SK-N-SH (cell line): Measurements from ENCODE around the gene IL26.

ENCODE experiments used
- EZH2phosphoT487 ChIP-seq: fragments of 200-600 bp; sonication (generic); IDR thresholded peaks from 2 replicates; pipeline ENCODE4 v1.6.1; 2017; ENCODE audit warnings: low read depth, mixed run types, mild to moderate bottlenecking, antibody characterized with exemption, moderate library complexity, borderline replicate concordance
- MEF2A ChIP-seq: IDR thresholded peaks from 2 replicates; pipeline ENCODE4 v1.4.0; 2012; ENCODE audit warnings: low read depth, borderline replicate concordance
- NRF1 ChIP-seq: IDR thresholded peaks from 2 replicates; pipeline ENCODE4 v1.6.1; 2012; ENCODE audit warnings: low read depth, mild to moderate bottlenecking, low read length
- POLR2AphosphoS5 ChIP-seq: IDR thresholded peaks from 2 replicates; pipeline ENCODE4 v1.6.1; 2012; ENCODE audit warnings: low read depth, low read length
- RFX5 ChIP-seq: IDR thresholded peaks from 2 replicates; pipeline ENCODE4 v1.6.1; 2012; ENCODE audit warnings: mild to moderate bottlenecking, improper control_type of control experiment, low read length
- SIN3A ChIP-seq: IDR thresholded peaks from 2 replicates; pipeline ENCODE4 v1.6.1; 2012; ENCODE audit warnings: low read depth, mild to moderate bottlenecking, low read length, moderate library complexity, borderline replicate concordance
- TAF1 ChIP-seq: IDR thresholded peaks from 2 replicates; pipeline ENCODE4 v1.6.1; 2012; ENCODE audit warnings: low read depth, mild to moderate bottlenecking, low read length, moderate library complexity, borderline replicate concordance
- TCF12 ChIP-seq: IDR thresholded peaks from 2 replicates; pipeline ENCODE4 v1.4.0; 2012
- TF ChIP-seq, protein P1 (sequence below): fragments of 200-600 bp; sonication (generic); IDR thresholded peaks from 2 replicates; pipeline ENCODE4 v1.6.1; 2017; ENCODE audit warnings: antibody characterized with exemption, mild to moderate bottlenecking, moderate library complexity
- TF ChIP-seq, protein P2 (sequence below): IDR thresholded peaks from 2 replicates; pipeline ENCODE4 v1.6.1; 2012; ENCODE audit warnings: mild to moderate bottlenecking, low read depth, low read length, moderate library complexity
- TF ChIP-seq, protein P3 (sequence below): IDR thresholded peaks from 2 replicates; pipeline ENCODE4; 2012
- TF ChIP-seq, protein P4 (sequence below): IDR thresholded peaks from 2 replicates; pipeline ENCODE4 v1.4.0; 2012; ENCODE audit warnings: low read depth

DNA sequence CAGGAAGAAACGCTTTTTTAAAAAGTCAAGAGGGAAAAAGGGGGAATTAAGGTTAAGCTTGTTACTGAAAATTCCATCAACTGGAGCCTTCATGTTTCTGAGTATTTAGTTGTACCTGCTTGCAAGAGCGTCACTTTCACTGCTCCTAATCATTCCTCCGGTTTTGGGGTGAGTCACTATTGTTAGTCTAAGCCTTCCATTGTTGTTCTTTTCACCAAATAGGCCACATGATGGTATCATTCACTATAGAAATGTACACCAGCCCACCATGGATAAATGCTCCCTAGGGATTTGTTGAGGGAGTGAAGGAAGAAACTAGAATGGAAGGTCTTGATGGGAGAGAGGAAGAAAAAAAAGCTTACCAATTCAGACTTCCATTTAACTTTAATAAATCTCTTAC is 24.8 kb upstream of the IL26 start:
- TF ChIP-seq, protein P1, sequence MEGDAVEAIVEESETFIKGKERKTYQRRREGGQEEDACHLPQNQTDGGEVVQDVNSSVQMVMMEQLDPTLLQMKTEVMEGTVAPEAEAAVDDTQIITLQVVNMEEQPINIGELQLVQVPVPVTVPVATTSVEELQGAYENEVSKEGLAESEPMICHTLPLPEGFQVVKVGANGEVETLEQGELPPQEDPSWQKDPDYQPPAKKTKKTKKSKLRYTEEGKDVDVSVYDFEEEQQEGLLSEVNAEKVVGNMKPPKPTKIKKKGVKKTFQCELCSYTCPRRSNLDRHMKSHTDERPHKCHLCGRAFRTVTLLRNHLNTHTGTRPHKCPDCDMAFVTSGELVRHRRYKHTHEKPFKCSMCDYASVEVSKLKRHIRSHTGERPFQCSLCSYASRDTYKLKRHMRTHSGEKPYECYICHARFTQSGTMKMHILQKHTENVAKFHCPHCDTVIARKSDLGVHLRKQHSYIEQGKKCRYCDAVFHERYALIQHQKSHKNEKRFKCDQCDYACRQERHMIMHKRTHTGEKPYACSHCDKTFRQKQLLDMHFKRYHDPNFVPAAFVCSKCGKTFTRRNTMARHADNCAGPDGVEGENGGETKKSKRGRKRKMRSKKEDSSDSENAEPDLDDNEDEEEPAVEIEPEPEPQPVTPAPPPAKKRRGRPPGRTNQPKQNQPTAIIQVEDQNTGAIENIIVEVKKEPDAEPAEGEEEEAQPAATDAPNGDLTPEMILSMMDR: no peak
- no peak for TF ChIP-seq TCF12
- TF ChIP-seq, protein P2, sequence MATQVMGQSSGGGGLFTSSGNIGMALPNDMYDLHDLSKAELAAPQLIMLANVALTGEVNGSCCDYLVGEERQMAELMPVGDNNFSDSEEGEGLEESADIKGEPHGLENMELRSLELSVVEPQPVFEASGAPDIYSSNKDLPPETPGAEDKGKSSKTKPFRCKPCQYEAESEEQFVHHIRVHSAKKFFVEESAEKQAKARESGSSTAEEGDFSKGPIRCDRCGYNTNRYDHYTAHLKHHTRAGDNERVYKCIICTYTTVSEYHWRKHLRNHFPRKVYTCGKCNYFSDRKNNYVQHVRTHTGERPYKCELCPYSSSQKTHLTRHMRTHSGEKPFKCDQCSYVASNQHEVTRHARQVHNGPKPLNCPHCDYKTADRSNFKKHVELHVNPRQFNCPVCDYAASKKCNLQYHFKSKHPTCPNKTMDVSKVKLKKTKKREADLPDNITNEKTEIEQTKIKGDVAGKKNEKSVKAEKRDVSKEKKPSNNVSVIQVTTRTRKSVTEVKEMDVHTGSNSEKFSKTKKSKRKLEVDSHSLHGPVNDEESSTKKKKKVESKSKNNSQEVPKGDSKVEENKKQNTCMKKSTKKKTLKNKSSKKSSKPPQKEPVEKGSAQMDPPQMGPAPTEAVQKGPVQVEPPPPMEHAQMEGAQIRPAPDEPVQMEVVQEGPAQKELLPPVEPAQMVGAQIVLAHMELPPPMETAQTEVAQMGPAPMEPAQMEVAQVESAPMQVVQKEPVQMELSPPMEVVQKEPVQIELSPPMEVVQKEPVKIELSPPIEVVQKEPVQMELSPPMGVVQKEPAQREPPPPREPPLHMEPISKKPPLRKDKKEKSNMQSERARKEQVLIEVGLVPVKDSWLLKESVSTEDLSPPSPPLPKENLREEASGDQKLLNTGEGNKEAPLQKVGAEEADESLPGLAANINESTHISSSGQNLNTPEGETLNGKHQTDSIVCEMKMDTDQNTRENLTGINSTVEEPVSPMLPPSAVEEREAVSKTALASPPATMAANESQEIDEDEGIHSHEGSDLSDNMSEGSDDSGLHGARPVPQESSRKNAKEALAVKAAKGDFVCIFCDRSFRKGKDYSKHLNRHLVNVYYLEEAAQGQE: no peak
- TF ChIP-seq POLR2AphosphoS5: no peak
- TF ChIP-seq EZH2phosphoT487: no peak
- TF ChIP-seq MEF2A: no peak
- no peak for TF ChIP-seq TAF1
- TF ChIP-seq SIN3A: no peak
- TF ChIP-seq NRF1: no peak
- no peak for TF ChIP-seq RFX5
- TF ChIP-seq, protein P3, sequence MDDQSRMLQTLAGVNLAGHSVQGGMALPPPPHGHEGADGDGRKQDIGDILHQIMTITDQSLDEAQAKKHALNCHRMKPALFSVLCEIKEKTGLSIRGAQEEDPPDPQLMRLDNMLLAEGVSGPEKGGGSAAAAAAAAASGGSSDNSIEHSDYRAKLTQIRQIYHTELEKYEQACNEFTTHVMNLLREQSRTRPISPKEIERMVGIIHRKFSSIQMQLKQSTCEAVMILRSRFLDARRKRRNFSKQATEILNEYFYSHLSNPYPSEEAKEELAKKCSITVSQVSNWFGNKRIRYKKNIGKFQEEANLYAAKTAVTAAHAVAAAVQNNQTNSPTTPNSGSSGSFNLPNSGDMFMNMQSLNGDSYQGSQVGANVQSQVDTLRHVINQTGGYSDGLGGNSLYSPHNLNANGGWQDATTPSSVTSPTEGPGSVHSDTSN: no peak
- TF ChIP-seq, protein P4, sequence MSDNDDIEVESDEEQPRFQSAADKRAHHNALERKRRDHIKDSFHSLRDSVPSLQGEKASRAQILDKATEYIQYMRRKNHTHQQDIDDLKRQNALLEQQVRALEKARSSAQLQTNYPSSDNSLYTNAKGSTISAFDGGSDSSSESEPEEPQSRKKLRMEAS: no peak
